8988T (cell line): ENCODE results near the gene UMODL1.

ENCODE experiments used
- DNase-seq: peaks from one replicate; pipeline ENCODE4 v3.0.0; 2011

The UMODL1 gene

DNA sequence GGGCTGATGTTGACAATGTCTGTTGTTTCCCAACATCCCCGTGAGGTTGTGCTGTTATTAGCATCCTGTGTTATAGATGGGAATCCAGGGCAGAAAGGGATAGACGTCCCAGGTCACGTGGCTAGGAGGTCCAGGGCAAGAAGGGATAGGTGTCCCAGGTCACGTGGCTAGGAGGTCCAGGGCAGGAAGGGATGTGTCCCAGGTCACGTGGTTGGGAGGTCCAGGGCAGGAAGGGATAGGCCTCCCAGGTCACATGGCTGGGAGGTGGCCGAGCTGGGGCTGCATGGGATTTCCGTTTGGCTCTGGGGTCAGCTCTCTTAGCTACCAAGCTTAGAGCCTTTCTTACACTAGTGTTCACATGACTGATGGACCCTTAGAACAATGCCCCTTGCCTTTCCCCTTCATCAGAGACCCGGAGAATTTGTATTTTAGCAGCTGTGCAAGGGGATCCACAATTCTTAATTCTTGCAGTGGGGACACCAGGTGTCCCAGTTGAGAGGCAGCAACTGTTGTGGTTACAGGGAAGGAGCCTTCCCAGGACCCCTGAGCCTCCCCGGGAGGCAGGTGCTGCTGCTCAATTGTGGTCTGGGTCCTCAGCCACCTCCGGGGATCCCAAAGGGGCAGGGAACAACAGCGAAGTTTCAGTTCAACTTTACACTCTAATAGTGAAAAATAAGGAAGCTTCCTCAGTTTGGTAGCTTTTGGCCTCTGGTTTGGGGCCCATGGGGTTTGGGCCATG, 69.2 kb downstream of the UMODL1 start:
- no peak for DNase-seq

DNA sequence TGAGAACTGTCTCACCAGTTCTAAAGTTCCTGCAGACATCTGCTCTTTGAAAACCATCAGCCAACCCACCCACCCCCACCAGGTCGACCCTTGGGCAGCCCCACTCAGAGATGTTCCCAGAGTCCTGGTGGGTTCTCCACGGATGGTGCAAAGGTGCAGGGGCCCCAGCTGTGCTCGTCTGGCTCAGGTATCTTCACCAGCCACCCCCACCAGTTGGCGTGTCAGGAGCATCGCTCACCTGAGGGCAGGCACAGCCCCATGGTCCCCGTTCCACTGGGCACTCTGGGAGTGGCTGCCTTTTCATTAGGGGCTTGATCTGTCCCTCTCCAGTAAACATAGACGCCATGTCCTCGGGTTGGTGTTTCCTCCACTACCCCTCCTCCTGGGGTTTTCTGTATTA, 70.5 kb downstream of the UMODL1 start:
- DNase-seq, result no peak

DNA sequence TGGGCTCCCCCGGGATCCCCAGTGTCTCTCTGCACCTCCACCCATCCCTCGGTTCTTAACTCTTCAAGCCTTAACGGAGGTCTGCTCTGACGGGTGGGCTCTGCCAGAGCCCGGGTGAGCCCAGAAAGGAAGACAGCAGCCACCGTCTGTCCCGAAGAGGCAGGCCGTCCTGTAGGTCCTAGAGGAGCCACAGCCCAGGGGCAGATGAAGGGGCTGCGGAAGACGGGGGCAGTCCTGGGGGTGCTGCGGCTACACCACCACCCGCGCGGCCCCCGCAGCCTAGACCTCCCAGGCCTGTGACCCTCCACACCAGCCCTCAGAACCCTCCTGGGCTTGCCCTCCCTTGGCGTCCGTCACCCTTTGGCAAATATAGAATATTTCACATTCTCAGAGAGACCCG, 71.0 kb downstream of the UMODL1 start:
- DNase-seq, result no peak

DNA sequence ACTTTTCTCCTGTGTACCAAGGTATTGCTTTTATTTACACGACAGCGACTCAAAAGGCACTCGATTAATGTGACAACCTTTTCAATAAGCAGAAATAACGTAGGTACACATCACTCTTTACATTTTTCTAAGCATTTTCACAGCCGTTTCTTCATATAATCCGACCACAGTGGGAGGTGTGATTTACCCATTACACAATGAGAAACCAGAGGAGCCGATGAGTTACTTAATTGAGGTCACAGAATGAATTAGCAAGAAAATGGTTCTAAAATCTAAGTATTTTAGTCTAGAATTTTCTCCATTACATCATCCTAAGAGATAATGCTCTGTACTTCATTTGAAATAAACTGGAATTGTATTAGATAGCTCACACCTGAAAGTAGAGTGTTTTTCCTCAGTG, 71.5 kb downstream of the UMODL1 start:
- no peak for DNase-seq

DNA sequence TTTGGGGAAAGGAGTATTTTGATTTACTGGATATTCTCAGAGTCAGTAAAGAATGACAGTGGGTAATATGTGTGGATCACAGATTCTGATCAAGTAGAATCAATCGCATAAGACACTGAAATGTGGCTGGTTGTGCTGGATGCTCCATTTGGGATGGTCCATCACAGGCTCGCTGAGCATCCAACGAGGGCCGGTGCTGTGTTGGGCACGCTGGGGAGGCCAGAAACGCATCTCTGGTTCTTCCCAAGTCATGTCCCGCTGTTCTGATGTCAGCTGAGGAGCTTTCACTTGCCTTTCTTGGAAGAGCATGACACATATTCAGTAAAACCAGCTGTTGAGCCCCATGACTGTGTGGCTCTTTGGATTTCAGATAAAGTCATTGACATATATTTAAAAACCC, 72.0 kb downstream of the UMODL1 start:
- no peak for DNase-seq

DNA sequence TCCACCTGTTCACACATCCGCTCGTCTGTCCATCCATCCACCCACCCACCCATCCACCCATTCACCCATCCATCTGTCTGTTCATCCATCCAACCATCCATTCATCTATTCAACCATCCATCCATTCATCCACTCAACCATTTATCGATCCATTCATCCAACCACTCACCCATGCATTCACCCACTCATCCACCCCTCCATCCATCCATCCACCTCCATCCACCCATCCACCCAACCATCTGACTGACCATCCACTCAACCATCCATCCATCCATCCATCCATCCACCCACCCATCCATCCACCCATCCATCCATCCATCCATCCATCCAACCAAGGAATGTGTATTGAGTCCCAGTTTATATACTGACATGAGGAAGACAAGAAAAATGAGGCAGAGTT, 73.1 kb downstream of the UMODL1 start:
- no peak for DNase-seq

DNA sequence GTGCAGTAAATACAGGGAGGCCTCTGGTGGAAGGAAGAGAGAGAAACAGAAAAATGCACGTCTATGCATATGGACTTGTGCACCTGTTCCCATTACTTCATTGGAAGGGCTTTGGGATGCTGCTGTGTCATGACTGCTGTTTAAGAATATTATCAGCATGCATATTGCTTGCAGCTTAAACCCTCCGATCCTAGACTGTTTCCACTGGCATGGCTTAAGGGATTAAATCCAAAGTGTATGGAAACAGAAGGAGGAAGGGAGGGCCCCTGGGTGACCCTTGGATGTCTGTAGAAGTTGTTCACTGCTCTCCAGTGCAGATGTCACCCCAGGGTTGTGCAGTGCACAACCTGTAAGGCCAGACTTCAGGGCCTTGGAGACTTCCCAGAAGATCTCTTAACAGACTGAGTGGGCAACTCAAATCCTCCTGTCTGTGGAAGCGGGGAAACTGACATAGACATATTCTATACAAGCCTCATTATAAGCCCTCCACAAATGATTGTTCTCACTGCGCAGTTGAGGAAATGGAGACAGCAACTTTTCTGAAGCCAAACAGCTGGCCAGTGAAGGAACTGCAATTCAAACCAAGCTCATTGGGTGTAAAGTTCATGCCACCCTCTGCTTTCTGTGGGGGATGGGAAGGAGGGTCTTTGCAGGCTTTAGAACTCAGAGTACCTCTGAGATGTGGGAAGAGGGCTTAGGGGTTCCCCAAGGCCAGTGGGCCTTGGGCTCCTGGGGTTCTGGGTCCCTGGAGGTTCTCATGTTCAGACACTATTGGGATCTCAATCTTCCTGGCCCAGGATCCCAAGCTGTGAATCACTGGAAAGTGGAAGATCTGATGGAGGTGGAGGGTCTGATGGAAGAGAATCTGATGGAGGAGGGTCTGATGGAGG, 73.8 kb downstream of the UMODL1 start:
- no peak for DNase-seq

DNA sequence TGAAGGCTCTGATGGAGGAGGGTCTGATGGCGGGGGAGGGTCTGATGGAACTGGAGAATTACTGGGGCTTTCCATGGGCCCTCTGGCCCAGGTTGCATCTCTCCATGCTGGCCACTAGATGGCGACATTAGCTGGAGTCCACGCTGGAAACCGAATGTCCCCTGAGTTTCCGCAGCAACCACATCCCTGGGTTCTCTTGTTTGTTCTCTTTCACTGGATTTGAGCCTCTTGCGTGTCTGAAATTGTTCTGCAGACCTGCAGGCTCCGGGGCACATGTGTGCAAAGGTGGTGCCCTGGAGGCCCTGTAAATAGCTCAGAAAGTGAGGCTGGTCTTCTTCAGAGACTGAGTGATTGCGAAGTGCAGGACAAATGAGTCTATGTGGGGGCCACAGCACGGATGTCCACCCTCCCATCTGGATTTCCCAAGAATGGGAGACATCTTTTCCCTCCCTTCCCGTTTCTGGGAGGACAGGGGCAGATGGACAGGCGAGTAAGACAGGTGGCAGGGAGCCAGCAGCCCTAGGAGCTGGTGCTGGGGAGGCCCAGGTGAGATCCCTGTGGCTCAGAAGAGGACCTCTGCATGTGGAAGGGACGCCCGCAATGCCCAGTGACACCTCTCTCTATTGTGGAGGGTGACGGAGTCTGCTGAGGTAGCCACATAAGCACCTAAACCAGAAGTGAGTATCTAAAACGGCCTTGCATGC, 74.6 kb downstream of the UMODL1 start:
- peak; percentile 81 for DNase-seq

DNA sequence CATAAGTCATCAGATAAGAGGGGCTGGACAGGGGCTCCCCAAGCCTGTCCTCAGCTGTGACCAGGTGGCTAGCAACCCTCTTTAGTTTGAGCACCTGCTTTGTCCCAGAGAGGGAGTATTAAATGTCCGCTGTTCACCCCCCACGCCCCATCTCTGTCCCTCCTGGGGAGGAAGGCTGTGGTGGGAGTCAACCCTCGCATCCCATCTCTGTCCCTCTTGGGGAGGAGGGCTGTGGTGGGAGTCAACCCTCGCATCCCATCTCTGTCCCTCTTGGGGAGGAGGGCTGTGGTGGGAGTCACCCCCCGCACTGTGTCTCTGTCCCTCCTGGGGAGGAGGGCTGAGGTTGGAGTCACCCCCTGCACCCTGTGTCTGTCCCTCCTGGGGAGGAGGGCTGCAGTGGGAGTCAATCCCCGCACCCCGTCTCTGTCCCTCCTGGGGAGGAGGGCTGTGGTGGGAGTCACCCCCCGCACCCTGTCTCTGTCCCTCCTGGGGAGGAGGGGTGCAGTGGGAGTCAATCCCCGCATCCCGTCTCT, 75.2 kb downstream of the UMODL1 start:
- DNase-seq, result no peak

DNA sequence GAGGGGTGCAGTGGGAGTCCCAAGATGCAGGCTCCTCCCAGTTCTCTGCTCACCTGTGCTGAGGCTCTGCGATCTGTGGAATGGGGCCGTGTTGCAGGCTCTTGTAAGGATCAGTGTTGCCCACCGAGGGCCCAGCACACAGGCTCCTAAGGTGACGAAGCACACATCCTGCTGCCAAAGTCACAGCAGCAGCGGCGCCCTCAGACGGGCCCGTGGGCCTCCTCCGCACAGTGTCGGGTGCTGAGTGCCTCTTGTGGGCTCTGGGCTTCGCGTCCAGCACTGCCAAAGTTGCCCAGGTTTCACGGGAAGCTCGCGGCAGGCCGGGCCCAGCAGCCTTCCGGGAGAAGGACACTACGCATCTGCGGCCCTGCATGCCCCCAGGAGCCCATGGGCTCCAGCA, 75.7 kb downstream of the UMODL1 start:
- DNase-seq, result no peak

DNA sequence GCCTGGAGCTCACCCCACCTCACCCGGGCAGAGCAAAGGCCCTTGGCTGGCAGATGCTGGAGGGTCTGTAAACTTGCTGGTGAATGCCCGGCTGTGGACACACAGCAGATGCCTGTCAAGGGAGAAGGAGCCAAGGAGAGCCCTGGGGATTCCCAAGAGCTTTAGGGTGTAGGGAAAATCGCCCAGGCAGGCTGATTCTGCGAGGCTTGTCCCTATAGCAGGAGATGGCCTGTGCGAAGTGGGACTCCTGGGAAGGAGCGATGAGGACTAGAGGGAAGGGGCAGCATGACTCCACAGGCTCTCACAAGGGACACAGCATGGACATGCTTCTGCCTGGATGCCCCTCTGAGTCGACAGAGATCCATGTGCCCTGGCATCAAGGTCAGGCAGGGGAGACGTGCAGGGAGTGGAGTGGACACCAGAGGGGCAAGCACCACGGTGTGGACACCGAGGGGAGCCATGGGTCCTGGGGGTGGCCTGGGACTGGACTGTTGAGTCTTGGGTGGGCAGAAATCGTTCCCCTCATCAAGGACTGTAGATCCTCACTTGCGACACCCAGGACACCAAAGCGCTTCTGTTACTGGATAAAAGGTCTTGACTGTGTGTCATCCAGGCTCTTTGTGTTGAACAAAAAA, 76.4 kb downstream of the UMODL1 start:
- DNase-seq, result no peak

DNA sequence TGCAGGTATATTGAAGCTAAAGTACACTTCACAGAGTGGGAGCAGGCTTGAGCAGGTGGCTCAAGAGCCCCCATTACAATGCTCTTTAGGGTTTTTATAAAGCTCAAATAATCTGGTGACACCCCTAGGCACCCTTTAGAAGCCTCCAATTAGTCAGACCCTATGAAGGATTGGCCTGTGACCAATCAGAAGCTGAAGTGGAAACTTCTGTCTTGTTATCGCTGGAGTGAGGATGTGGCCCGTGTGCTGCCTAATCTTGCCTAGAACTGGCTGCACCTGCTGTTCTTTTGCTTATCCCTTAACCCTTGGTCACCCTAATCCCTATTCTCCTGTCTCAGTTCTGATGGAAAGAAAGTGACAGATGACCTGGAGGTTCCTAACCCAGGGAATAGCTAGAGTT, 77.0 kb downstream of the UMODL1 start:
- no peak for DNase-seq

DNA sequence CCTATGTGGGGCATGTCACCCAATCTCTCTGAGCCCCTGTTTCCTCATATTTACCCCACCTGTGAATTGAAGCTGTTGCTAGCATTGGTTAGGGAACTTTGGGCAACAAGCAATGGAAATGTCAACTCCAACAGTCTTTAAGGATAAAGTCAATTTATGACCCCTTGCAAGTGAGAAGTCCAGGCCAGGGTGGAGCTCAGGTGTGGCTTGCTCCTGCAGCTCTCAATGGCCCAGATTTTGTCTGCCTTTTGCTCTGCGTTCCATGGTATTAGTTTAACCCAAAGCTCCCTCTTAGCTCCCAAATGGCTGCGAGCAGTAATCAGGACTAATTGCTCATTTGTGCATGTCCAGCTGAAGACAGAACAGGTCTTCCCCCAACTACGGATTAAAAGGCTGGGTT, 77.5 kb downstream of the UMODL1 start:
- DNase-seq, result no peak

DNA sequence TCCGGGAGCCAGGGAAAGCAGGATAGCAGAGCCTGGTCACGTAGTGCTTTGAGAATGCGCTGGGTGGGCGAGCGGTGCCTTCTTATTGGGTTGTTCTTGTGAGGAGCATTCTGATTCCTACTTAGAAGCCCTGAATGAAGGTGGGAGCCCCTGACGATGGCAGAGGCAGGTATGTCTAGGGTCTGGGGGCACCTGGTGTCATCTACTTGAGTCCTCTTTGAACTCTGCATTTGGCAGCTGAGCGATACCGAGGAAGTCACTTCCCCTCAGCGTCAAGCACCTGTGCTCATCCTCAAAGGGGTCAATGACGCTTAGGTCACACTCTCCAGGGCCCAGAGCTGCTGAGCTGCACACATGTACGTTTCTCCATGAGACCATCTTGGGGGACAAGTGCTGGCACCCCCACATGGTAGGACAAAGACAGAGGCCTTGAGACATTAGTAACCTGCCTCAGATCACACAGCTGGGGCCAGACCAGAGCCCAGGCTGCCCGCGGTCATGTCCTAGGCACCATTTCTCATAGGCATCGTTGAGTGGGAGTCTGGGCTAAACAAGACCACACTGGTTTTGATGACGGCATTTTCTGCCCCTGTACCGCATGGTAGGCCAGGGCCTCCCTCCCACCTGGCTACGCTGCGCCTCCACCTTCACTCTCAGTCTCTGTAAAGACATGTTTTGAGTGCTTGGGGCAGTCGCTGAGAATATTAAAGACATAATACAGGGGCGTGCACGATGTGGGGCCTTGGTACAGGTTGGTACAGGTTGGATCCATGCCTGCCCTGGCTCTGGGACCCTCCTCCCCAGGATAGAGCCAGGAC, 78.7 kb downstream of the UMODL1 start:
- no peak for DNase-seq

DNA sequence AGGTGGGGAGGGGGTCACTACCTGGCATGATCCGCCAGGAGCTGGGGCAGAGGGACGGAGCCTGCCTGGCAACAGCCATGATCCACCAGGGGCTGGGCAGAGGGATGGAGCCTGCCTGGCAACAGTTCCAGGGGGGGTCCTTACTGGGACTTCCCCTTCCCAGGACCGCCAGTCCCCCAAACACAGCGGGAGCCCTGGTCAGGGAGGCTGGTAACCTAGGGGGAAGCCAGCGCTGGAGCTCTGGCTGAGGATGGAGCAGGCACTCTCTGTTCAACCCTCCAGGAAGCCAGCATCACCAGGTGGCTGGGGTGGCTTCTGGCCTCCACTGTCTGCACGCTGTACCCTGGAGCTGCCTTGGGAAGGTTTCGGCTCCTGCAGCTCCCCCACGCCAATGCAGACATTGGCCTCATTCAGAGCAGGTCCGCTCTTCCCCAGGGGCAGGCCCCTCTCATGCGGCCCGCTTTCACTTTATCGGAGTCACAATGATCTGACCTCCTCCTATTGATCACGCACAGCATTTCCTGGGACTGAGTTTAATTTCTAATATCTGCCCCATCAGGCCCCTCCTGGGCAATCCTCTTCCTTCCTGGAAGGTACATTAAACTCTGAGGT, 79.5 kb downstream of the UMODL1 start:
- DNase-seq, result no peak

DNA sequence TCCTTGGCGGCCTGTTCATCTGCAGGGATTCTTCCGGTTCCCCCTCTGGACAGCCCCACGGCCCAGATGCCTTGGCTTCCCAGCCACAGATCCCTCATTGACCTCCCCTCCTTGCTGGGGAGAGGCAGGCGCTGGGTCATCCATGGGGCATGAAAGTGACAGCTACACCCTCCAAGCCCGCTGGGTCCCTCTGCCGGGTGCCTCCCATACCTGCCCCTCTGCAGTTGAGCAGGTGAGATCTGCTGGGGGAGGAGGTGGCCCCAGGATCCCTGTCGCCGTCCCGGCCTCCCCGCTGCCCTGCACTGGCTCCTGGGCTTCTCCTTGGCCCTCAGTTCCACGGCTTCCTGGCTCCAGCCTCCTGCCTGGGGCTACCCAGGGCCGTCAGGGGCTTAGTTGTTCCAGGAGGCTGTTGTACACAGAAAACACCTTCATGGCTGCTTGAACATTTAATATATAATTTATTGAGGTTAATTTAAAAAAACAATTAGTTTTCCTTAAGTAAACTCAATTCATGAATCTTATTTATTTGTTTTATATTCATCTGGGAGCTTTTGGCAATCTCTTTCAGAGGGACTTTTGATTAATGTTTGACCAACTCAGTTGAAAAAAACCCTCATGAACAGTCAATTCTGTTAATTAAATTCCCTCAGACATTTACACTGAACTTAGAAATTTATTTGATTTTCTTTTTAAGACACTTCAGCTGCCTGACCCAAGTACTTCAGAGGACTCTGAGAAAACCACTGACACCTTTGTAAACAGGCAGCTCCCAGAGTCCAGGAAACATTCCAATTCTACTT, 80.2 kb downstream of the UMODL1 start:
- no peak for DNase-seq

DNA sequence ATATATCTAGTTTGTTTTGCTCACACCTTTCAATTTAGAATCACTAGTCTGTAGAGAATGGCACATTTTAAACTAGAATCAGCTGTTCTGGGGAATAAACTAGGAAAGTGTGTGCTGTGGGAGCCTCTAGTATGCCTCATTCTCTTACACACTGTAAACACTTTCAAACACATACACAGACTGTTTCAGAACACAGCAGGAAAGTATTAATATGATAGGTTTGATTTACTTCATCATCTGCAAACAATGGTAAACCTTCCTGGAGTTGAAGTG, 80.8 kb downstream of the UMODL1 start:
- no peak for DNase-seq

DNA sequence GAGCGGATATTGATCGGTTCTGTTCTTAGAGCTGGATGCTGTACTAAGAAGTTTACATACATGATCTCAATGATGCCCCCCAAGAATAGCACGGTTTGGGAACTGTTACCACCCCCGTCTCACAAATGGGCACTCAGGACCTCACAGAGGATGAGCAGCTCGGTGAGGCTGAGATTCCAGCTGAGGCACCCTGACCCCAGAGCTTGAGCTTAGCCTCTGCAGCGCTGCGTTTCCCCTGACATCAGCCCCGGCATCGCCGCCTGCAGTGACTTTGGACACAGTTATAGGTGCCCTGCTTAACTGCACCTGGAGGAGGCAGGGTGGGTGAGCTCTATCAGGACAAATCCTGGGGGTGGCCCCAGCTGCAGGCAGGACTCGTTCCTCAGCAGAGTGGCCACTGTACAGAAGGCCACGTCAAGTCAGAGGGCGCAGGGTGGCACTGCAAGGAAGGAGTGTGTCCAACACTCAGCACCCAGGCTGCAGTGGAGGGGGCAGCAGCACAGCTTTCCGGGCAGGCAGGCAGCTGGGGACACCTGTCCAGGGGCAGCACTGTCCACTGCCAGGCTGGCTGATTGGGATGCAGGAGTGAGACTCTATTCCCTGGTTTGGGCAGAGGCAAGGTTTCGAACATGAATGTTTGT, 82.0 kb downstream of the UMODL1 start:
- DNase-seq, result no peak

DNA sequence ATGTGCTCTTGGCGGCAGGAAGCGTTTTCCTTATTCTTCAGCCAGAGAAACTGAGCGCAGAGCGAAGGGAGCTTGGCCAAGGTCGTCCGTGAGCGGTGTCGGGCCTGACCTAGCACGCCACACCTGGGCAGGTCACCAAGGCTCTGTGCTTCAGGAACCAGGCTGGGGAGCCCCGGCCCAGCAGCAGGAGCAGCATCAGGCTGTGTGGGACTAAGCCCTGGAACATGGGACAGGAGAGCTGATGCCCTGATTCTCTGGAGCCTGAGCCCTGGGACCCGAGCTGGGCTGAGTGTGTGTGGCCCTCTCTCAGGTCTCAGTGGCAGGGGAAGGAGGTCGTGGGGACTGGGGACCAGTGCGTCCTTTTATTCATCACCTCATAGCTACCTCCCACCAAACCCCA, 82.6 kb downstream of the UMODL1 start:
- DNase-seq, result no peak

DNA sequence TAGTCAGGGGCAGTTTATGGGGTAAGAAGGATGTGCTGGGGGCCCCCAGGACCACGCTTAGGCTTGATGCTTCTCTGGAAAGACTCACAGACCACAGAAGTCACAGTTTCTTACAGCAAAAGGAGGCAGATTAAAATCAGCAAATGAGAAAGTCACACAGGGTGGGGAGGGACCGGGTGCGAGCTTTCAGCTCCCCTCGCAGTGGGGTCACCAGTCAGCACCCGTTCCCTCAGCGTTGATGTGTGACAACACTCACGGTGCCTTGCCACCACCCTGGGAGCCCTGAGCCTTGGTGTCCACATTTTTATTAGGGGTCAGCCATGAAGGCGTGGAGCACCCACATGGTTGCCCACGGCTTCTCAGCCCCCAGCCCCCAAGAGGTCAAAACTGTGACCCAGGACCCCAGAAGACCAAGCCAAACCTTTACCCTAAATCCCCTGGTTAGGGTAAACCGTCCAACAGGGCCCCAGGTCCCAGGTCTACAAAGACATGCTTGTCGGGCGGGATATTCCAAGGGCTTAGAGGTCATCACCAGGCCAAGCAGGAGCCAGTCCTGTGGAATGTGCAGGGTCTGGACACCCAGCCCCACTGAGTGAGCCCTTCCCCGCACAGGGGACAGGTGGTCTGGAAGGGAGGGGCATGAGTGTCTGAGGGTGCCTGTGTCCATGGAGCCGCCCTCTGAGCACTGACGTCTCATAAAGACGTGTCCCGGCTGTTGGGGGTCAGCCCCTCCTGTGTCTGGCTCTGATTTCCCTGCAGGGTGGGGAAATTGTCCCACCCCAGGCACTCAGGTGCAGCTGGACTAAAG, 83.3 kb downstream of the UMODL1 start:
- DNase-seq, result no peak
